Adrenal gland (tissue), 12 donors: ENCODE data around the gene RECK. TPM values are rescaled to one million over a fixed set of nuclear protein-coding genes. Genes with fewer than 3 reads are reported as not detected.
"Not testable (repeated sequence)": the region's sequence is repeated elsewhere in the genome, so short reads cannot be mapped to it uniquely, and the experiment has no call there.

Experiments used
- DNase-seq, 7 donors: peaks; one replicate each; pipeline ENCODE4 v3.0.0-alpha.2; 2019 to 2020
- H3K27ac ChIP-seq, 5 donors: fragments of 200-600 bp; sonication (generic) in 4 of 5; 1 replicate in 3 of 5; 2 replicates in 2 of 5; pipeline versions ENCODE4 v1.5.1 to v1.8.0; 2016 to 2020; ENCODE audit warnings: mild to moderate bottlenecking in 1 of 5
- H3K27me3 ChIP-seq: fragments of 200-600 bp; 2 replicates; pipeline ENCODE4 v1.8.0; 2021
- H3K36me3 ChIP-seq, 2 donors: fragments of 200-600 bp; replicated peaks in 1 of 2; 1 replicate in 1 of 2; 2 replicates in 1 of 2; pipeline versions ENCODE4 v1.5.1 to v1.8.0; 2018 to 2022
- H3K4me1 ChIP-seq, 2 donors: fragments of 200-600 bp; replicated peaks in 1 of 2; 1 replicate in 1 of 2; 2 replicates in 1 of 2; pipeline versions ENCODE4 v1.5.1 to v1.8.0; 2018 to 2021
- H3K4me3 ChIP-seq, 4 donors: fragments of 200-600 bp; sonication (generic) in 3 of 4; one replicate each; pipeline ENCODE4 v1.5.1; 2016 to 2018
- H3K9me3 ChIP-seq, 3 donors: fragments of 200-600 bp; sonication (generic) in 1 of 3; replicated peaks in 1 of 3; 1 replicate in 2 of 3; 2 replicates in 1 of 3; pipeline versions ENCODE4 v1.5.1 to v1.8.0; 2016 to 2021
- POLR2A ChIP-seq, 2 donors: fragments of 450-650 bp; IDR thresholded peaks; one replicate each; pipeline ENCODE4 v1.6.1; 2017; ENCODE audit warnings: antibody characterized with exemption in 2 of 2, mild to moderate bottlenecking in 2 of 2, moderate library complexity in 1 of 2
- WGBS, 4 donors: extraction: QIAGEN DNeasy Blood & Tissue Kit in 2 of 4; methylation state at CpG; one replicate each; pipeline versions ENCODE4 v1.1.5 to v1.1.7; 2013 to 2017; 5-methylcytosine and 5-hydroxymethylcytosine counted together
- intact Hi-C, 2 donors: fragments of 100-400 bp; cut with DNase I; formaldehyde crosslinking; loops; one replicate each; pipeline versions ENCODE4 v1.14.1 to v1.15.0; 2022 to 2023
- polyA plus RNA-seq, 3 donors: library from polyadenylated mRNA; stranded (reverse); fragments of 200-250 nt in 2 of 3; fragments of 350-450 nt in 1 of 3; fragmentation: Illumina TruSeq in 1 of 3; extraction: RNeasy Lipid Tissue Mini Kit (QIAGEN cat#74804) in 1 of 3; gene quantifications; one replicate each; pipeline ENCODE4 v1.2.3, GENCODE V29; 2013 to 2014
- total RNA-seq, 9 donors: library from RNA; depleted of rRNA in 4 of 9; stranded (reverse); fragments of >200 nt in 4 of 9; fragments of 120-200 nt in 1 of 9; fragmentation: NEBNext Ultra II Directional in 1 of 9; extraction: Animal tissue kit (Norgen Biotek cat#: 25700) in 1 of 9; gene quantifications; one replicate each; pipeline versions ENCODE4 v1.1.0 to v1.2.4, GENCODE V29; 2013 to 2023
- TF ChIP-seq, protein P1 (sequence below), 6 experiments: fragments of 450-650 bp in 4 of 6; fragments of 200-600 bp in 2 of 6; sonication (generic) in 1 of 6; IDR thresholded peaks; 1 replicate in 5 of 6; 2 replicates in 1 of 6; pipeline versions ENCODE4 v1.5.1 to v1.8.0; 2016 to 2021; ENCODE audit warnings: antibody characterized with exemption in 6 of 6, mild to moderate bottlenecking in 2 of 6, moderate library complexity in 1 of 6
- donor health status: healthy with polysubstance abuse.
- donor health status: Bipolar disorder and iron deficiency.
- donor health status: DM: yes; HTN: yes; CAD: no.
- donor health status: DM: no; HTN: no; CAD: no.
- donor health status: DM: no; HTN: no; CAD: no.
- donor health status: DM: yes; HTN: yes; CAD: no.

Gene RECK
- total and polyA plus RNA-seq, 12 donors = 4.1 to 15.8 (median 9.6) TPM

DNA sequence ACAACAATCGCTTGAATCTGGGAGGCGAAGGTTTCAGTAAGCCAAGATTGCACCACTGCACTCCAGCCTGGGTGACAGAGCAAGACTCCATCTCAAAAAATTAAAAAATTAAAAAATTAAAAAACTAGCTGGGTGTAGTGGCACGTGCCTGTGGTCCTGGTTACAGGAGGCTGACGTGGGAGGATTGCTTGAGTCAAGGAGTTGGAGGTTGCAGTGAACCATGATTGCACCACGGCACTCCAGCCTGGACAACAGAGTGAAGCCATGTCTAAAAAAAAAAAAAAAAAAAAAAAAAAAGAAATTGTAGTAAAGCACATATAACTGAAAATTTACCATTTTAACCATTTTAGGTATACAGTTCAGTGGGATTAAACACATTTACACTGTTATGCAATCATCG, 119.4 kb downstream of the RECK start:
- intact Hi-C loops = no loop called here
- Histone ChIP-seq H3K4me1 (peaks cover 0 to 20% of the 10 kb centered on the region in 2 donors), H3K27ac (no peak overlapping the region), H3K4me3 (no peak overlapping the region), H3K27me3 (no peaks in the 10 kb centered on the region), H3K9me3 (no peaks in the 10 kb centered on the region), H3K36me3 (no peaks in the 10 kb centered on the region)
- TF ChIP-seq POLR2A (IDR thresholded peaks at IDR 0.05) = no peak
- TF ChIP-seq, protein P1, sequence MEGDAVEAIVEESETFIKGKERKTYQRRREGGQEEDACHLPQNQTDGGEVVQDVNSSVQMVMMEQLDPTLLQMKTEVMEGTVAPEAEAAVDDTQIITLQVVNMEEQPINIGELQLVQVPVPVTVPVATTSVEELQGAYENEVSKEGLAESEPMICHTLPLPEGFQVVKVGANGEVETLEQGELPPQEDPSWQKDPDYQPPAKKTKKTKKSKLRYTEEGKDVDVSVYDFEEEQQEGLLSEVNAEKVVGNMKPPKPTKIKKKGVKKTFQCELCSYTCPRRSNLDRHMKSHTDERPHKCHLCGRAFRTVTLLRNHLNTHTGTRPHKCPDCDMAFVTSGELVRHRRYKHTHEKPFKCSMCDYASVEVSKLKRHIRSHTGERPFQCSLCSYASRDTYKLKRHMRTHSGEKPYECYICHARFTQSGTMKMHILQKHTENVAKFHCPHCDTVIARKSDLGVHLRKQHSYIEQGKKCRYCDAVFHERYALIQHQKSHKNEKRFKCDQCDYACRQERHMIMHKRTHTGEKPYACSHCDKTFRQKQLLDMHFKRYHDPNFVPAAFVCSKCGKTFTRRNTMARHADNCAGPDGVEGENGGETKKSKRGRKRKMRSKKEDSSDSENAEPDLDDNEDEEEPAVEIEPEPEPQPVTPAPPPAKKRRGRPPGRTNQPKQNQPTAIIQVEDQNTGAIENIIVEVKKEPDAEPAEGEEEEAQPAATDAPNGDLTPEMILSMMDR (IDR thresholded peaks at IDR 0.05) = no peak
- no peak for DNase-seq
- 95 to 100% (median 98%) methylated on average over 6 of the region's 6 CpGs for WGBS, 4 donors

DNA sequence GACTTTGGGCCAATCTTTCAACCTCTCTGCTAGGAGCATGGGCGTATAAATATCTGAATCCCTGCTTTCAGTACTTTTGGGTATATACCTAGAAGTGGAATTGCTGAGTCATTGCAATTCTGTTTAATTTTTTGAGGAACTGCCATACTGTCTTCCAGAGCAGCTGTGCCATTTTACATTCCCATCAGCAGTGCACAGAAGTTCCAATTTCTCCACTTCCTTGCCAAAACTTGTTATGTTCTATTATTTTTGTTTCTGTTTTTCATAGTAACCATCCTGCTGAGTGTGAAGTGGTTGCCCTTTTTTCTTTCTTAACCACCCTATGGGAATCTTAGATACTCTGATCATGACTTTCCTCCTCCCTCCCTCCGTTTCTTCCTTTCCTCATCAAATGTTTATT, 121.4 kb downstream of the RECK start:
- no peak for DNase-seq
- H3K4me3 ChIP-seq = no peak overlapping the region
- no peaks in the 10 kb centered on the region for H3K9me3 ChIP-seq
- TF ChIP-seq, protein P1 (IDR thresholded peaks at IDR 0.05) = no peak
- no peak for TF ChIP-seq POLR2A (IDR thresholded peaks at IDR 0.05)
- H3K27ac ChIP-seq = peak overlapping the region in 2 of 5 donors; percentile 43 to 45
- H3K4me1 ChIP-seq = peaks cover 4 to 28% of the 10 kb centered on the region in 2 donors
- 59 to 82% (median 67%) methylated on average over 2 of the region's 2 CpGs for WGBS, 4 donors
- no peaks in the 10 kb centered on the region for H3K27me3 ChIP-seq
- H3K36me3 ChIP-seq = no peaks in the 10 kb centered on the region
- intact Hi-C loops = no loop called here

DNA sequence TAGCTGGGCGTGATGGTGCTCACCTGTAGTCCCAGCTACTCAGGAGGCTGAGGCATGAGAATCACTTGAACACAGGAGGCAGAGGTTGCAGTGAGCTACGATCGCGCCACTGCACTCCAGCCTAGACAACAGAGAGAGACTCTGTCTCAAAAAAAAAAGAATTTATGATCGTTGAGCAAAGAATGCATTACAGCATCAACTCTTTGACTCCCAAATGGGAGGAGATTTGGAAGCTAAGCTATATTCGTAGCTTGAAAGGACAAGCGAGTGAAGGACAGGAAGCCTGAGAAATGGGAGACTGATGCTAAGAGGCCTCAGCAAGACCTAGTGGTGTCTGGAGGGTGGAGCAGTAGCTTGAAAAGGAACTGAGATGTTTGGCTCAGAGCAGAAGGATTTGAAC, 122.2 kb downstream of the RECK start:
- no peak for DNase-seq
- Histone ChIP-seq H3K36me3 (no peaks in the 10 kb centered on the region), H3K4me1 (peaks cover 11 to 36% of the 10 kb centered on the region in 2 donors), H3K27ac (peak overlapping the region in 2 of 5 donors; percentile 8 to 43), H3K4me3 (no peak overlapping the region), H3K27me3 (no peaks in the 10 kb centered on the region), H3K9me3 (no peaks in the 10 kb centered on the region)
- intact Hi-C loops = no loop called here
- TF ChIP-seq, protein P1 (IDR thresholded peaks at IDR 0.05) = no peak
- TF ChIP-seq POLR2A (IDR thresholded peaks at IDR 0.05) = no peak
- WGBS, 4 donors = 77 to 90% (median 84%) methylated on average over 7 of the region's 7 CpGs

DNA sequence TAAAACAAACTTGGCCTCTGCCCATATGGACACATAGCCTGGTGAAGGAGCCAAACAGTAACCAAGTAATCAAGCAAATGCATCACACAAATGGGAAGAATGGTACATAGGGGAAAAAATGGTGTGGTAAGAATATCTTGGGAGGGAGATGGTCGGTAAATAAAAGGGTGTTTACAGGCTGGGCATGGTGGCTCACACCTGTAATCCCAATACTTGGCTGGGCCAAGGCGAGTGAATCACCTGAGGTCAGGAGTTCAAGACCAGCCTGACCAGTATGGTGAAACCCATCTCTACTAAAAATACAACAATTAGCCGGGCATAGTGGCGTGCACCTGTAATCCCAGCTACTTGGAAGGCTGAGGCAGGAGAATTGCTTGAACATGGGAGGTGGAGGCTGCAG, 122.8 kb downstream of the RECK start:
- H3K36me3 ChIP-seq, DNase-seq, H3K4me3 ChIP-seq, H3K27me3 ChIP-seq, intact Hi-C loops, H3K9me3 ChIP-seq: not testable (repeated sequence)
- H3K4me1 ChIP-seq = peaks cover 11 to 35% of the 10 kb centered on the region in 2 donors
- 89 to 98% (median 93%) methylated on average over 4 of the region's 4 CpGs for WGBS, 4 donors
- peak overlapping the region in 1 of 5 donors; percentile 43 for H3K27ac ChIP-seq

DNA sequence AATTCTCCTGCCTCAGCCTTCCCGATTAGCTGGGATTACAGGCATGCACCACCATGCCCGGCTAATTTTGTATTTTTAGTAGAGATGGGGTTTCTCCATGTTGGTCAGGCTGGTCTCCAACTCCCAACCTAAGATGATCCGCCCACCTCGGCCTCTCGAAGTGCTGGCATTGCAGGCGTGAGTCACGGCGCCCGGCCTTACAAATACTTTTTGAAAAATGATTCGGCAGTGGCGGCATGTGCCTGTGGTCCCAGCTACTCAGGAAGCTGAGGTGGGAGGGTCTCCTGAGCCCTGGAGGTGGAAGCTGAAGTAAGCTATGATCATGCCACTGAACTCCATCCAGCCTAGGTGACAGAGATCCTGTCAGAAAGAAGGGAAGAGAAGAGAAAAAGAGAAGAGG, 123.4 kb downstream of the RECK start:
- H3K27ac ChIP-seq, H3K4me3 ChIP-seq, H3K36me3 ChIP-seq, H3K9me3 ChIP-seq, H3K27me3 ChIP-seq, DNase-seq: not testable (repeated sequence)
- intact Hi-C loops = loop anchor here in 1 of 2 donors (10.0 kb wide), 1 partner anchor 135 kb away; no protein-coding TSS in a partner anchor
- peaks cover 11 to 29% of the 10 kb centered on the region in 2 donors for H3K4me1 ChIP-seq
- WGBS, 4 donors = 78 to 90% (median 82%) methylated on average over 11 of the region's 11 CpGs
